ENCODE measurements around the gene WARS2.

The WARS2 gene

DNA sequence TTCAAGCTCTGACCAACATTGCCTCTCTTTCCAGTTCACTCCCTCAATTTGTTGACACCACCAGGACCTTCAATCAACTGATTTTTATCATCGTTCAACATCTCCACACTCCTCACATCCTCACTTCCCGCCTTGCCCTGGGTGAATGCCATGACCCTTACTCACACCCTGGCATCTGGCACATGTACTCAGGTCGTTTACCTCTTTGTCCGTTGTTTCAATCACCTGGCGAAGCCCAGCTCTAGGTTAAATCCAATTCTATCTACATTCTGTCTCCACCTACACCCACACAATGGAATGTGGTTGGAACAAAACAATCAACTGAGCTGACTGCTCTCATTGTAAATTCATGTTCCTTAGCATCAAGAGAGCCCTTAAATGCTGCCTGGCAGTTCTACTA is 128.1 kb downstream of the WARS2 start:
- no peak for DNase-seq

DNA sequence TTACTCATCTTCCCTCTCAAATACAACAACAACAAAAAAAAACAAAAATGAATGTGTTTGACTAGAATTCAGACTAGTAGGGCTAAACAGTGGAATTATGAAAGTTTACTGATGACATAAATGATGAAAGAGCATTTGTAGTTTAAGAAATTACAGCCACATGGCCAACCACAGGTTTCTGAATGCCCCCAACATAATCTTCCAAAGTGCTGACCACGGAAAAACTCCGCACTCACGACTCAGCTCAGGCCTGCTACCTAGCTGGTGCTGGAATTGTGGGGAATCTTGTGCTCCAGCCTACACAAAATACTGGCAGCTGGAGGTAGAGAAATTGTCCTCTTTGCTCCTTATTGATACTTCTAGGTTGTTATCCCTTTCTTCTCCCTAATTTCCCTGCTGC is 128.7 kb downstream of the WARS2 start:
- no peak for DNase-seq

DNA sequence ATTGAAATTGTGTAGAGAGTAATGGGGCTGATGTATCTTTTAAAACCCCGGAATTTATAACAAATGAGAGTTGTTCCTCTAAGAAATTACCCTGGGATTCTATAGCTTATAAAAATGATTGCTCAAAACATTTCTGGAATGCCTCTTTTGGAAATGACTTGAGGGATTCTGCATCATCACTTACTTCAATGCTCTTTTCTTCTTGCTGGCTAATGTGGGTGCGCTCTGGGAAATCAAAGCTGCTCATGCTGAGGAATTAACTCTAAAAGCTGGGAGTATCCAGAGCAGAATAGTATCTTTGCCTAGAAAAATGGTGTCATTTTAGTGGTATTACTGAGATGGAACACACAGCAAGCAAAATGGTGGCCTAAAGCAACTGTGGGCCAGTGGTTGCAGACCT is 129.3 kb downstream of the WARS2 start:
- no peak for DNase-seq

DNA sequence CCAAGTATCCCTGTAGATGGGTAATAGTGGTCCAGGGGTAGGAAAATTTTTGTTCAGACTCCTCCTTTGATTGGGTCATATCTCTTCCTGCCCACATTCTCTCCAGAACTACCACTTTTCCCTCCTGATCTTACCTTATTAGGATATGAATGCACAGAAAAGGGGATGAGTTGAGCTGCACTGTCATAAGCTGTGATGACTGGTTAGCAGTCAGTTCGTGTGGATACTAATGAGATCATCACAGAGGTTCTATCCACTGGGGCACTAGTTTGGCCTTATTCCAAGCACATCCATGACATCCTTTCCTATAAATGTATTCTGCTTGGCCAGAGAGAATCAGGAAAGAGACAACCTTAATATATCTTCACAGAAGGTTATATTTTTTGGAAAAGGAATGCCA is 130.3 kb downstream of the WARS2 start:
- DNase-seq, result no peak

DNA sequence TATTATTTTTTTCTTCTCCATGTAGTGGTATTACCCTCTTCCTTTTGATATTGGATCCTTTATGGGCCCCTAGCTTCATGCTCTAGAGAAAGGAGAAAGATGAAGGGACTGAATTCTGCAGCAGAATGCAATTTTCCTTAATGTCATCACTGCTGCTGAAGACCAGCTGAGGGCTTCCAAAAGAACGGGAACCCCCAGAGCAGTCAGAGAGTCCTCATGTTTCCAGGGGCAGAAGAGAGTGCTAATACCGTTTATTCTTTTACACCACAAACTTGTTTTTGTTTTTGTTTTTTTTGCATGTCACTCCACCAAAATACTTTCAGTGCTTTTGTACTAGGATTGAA is 131.2 kb downstream of the WARS2 start:
- no peak for DNase-seq

DNA sequence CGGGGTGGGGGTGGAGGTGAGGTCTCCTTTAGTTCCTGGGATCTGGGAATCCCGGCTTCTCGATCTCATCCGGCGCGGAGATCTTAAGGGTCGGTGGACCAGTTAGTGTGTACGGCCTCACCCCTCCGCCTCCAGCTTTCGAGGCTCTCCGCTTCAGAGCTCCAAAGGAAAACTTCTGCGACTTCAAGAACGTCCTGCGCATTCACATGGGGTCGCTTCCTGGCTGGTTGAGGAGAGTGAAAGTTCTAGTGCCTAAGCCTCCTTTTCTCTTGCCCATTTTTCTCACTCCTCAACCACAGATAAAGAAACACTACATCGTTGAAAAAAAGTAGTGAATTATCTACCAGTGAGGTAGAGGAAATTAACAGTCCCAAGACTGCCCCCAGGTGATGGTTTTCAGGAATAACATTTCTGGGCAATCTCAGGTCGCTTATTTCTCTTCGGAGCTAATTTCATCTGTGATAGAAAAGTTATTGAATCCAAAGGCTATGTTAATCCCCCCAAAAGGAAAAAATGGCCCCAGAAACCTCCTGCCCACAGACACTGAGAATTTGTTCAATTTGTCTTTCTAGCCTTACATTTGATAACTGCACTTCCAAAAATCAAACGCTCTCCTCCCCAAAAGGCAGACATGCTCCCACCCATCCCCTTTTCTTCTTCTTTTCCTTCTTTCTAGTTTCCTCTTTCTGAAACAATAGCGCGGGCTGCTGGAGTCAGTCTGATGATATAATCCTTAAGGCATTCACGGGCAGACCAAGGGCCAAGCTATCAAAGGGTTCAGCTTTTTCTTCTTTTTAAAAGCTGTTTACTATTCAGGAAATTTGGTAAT is 131.8 kb downstream of the WARS2 start:
- DNase-seq, result peak; percentile 14

GRCh38 chr1:119007670-119008482 is 132.6 kb downstream of the WARS2 start:
- DNase-seq, result no peak

GRCh38 chr1:119007339-119007669 is 133.1 kb downstream of the WARS2 start:
- DNase-seq, result no peak

GRCh38 chr1:119006406-119007279 is 133.8 kb downstream of the WARS2 start:
- no peak for DNase-seq

DNA sequence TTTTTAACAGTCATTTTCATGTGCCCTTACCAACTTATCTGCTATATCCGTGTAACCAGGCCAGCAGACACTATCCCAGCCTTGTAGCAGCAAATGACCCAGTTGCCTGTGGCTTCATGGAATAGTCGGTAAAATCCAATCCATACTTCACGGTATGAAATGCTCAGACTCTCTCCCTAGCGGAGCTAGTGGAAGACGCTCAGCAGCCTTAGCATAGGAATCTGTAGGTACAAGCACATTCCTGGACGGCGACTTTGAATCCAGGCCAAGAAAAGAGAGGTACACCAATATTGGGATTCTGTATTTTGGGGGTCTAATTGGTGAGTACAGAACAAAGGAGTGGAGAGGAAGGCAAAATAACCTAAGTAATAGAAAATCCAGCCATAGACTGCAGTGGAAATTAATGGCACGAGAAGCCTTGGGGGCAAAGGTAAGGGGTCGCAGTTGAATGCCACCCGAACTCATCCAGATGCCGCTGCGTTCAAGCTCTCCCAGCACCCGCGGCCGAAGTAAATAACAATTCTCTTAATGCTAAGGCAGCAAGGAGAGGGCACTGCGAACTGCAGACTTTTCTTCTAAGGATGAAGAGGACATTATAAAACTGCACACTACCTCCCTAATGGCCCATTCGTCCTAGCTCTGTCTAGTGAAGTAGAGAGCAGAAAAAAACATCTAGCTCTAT is 134.6 kb downstream of the WARS2 start:
- DNase-seq, result no peak

GRCh38 chr1:119004781-119005180 is 135.7 kb downstream of the WARS2 start:
- DNase-seq, result no peak

DNA sequence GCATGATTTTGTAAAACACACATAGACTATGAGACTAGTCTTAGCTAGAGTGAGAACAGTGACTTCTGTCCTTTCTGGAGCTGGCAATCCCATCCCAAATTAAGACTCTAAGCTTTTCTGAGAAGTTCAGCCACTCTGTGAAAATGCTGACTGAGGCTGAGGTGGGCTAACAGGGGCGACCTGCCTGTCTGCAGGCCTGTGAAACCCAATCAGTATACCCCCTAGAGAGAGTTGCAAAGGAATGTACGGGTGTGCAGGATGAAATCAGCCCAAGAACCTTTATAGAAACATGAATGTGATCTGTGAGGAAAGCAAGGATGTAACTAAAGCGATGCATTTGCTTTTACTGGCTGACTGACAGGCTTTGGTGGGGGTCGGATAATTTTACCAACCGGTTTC is 136.3 kb downstream of the WARS2 start:
- no peak for DNase-seq

- no peak for DNase-seq
Measured at GRCh38 chr1:119003413-119004128, 136.9 kb downstream of the WARS2 start.

- DNase-seq, result no peak
Measured at GRCh38 chr1:119002028-119002686, 138.3 kb downstream of the WARS2 start.

DNA sequence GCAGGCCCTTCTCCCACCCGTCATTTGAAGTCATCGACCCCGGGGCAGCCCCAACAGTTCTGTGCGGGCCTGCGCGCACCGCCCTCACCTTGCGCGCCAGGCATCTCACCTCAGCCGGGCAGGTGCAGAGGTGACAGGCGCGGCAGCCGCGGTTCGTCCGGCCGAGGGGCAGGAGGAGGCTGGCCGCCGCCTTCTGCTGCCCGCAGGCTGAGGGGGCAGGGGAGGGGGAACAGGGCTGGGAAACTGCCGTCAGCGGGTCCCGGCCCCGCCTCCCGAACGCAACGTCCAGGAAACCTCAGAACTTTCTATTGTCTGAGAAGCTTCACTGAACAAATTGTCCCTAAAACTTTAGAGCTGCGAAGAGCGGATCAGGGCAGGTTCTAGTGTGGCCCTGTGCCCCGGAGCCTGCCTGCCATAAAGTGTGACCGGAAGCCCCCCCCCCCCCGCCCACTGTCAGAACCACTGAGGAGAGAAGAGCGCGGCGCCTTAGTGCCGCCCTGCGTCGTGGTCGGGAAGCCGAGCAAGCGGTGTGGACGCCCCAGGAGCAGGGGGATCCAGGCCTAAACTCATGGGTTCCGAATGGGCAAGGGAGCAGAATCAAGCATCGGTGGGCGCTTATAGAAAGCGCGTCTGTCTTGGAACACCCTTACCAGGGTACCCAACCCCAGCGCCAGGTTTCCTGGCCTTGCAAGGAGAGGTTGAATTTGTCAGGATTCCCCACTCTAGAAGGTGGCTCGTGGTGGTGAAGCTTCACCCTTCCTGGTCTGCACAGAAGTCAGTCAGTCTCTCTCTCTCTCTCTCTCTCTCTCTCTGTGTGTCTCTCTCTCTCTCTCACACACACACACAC is 139.0 kb downstream of the WARS2 start:
- DNase-seq, result no peak

GRCh38 chr1:119000371-119001180 is 139.9 kb downstream of the WARS2 start:
- DNase-seq, result no peak

DNA sequence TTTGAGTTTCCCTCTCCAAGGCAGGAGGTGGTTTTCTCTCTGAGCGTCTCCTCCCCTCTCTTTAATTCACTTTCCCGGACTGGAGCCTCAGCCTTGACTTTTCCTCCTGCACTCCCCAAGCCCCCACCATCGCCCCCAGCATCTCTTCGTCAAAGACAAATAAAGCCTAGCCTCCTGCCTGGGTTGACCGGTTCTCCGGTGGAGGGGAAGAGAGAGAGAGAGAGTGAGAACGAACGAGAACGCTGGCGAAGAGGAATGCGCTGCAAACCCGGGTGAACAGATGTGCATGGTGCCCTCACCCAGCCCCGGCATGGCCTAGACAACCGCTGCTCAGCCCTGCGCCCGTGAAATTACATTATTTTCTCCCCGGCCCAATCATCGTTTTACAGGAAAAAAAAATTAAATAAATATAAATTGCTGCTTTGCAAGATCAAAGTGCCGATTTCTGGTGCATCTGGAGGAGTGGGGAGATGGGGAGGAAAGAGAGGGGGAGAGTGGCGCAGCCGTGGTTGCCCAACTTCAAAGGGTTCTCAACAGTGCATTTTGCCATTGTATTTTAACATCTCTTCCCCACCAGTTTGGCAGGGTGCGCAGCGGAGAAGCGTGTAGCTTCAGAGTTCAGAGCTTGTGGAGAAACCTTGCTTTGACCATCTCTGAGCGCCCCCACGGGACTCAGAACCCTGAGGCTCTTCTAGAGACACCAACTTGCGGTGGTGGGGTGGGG is 140.9 kb downstream of the WARS2 start:
- no peak for DNase-seq

DNA sequence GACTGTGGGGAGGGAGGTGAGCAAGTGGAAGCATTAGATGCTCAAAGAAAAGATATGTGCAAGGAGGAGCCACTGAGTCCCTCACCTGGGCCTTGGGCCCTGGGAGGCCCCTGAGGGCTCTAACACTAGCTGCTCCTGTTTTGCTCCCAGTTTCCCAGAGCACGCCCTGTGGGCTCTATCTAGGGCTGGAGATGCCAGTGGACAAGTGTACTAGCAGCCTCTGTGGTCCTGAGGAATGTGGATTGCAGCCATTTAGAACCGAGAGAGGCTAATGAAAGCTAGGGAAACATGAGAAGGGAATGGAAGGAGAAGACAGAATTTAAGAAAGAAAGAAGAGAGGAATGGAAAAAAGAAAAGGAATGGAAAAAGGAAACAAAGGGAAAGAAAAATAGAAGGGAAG is 142.3 kb downstream of the WARS2 start:
- no peak for DNase-seq

DNA sequence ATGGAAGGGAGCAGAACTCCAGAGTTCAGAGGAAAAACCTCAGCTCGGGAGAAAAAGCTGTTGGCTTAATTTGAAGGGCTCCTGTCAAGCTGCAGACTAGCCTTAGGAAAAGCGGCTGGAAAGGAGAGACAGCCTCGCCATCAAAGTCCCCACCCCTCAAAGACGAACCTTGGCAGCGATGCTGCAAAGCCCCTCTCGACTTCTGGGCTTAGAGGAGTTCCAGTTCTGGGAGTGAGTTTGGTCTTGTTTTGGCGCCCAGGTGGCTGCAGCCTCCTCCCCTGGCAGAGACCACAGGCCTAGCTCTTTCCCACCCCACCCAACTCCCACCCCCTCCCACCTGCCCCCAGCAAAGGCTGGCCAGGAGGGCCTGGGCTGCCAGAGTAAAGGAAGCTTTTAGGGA is 143.2 kb downstream of the WARS2 start:
- no peak for DNase-seq
